Prostate gland (tissue), 2 donors: ENCODE data around the gene CAPN1.

Source experiments
- POLR2AphosphoS5 ChIP-seq: sonication (generic); formaldehyde crosslinking; IDR thresholded peaks from one replicate; pipeline ENCODE4 v1.6.1; 2017; ENCODE audit warnings: antibody characterized with exemption
- TF ChIP-seq, protein P1 (sequence below), 4 experiments: fragments of 200-600 bp in 2 of 4; fragments of 450-650 bp in 2 of 4; sonication (generic) in 2 of 4; IDR thresholded peaks; 1 replicate in 3 of 4; 2 replicates in 1 of 4; pipeline ENCODE4 v1.5.1; 2016 to 2019; ENCODE audit warnings: antibody characterized with exemption in 4 of 4, mild to moderate bottlenecking in 2 of 4, moderate library complexity in 2 of 4

DNA sequence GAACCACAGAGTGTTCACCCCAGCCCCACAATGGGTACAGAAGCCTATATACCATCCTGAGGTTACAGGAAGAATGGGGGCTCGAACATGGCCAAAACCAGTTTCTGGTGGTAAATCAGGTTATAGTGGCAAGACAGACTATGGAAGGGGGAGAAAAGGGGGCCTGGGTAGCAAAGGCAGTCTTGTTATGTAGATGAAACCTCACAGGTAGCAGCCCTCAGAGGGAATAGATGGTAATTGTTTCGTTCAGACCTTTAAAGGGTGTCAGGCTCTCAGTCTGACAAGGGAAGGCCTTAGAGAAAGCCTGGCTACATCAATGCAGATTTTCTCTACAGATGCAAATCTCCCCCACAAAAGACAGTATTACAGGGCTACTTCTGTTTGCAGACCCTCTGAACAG, 3.4 kb downstream of the CAPN1 start:
- TF ChIP-seq, protein P1, sequence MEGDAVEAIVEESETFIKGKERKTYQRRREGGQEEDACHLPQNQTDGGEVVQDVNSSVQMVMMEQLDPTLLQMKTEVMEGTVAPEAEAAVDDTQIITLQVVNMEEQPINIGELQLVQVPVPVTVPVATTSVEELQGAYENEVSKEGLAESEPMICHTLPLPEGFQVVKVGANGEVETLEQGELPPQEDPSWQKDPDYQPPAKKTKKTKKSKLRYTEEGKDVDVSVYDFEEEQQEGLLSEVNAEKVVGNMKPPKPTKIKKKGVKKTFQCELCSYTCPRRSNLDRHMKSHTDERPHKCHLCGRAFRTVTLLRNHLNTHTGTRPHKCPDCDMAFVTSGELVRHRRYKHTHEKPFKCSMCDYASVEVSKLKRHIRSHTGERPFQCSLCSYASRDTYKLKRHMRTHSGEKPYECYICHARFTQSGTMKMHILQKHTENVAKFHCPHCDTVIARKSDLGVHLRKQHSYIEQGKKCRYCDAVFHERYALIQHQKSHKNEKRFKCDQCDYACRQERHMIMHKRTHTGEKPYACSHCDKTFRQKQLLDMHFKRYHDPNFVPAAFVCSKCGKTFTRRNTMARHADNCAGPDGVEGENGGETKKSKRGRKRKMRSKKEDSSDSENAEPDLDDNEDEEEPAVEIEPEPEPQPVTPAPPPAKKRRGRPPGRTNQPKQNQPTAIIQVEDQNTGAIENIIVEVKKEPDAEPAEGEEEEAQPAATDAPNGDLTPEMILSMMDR (IDR thresholded peaks at IDR 0.05): no peak
- no peak for TF ChIP-seq POLR2AphosphoS5
